BE2C (cell line): ENCODE measurements around the gene CDK10.
A peak's percentile ranks its signal among the peaks of the same experiment; 100 is the strongest.

Experiments used
- DNase-seq: peaks from one replicate; pipeline ENCODE4 v3.0.0-alpha.2; 2020
- H3K27me3 ChIP-seq: fragments of 250-450 bp; sonication (Bioruptor Pico); 2 replicates; pipeline ENCODE4 v1.5.1; 2020; ENCODE audit warnings: mild to moderate bottlenecking
- H3K36me3 ChIP-seq: fragments of 250-450 bp; sonication (Bioruptor Pico); 2 replicates; pipeline ENCODE4 v1.5.1; 2020; ENCODE audit warnings: mild to moderate bottlenecking
- H3K4me1 ChIP-seq: fragments of 250-450 bp; sonication (Bioruptor Pico); 2 replicates; pipeline ENCODE4 v1.5.1; 2020
- H3K4me3 ChIP-seq: 2 replicates; pipeline ENCODE4 v1.5.1; 2011; ENCODE audit warnings: low read depth, low read length
- H3K9me3 ChIP-seq: fragments of 250-450 bp; sonication (Bioruptor Pico); 2 replicates; pipeline ENCODE4 v1.5.1; 2020
- TF ChIP-seq, protein P1 (sequence below): IDR thresholded peaks from 2 replicates; pipeline ENCODE4 v1.5.1; 2012; ENCODE audit warnings: mild to moderate bottlenecking, low read depth, low read length

Gene CDK10

DNA sequence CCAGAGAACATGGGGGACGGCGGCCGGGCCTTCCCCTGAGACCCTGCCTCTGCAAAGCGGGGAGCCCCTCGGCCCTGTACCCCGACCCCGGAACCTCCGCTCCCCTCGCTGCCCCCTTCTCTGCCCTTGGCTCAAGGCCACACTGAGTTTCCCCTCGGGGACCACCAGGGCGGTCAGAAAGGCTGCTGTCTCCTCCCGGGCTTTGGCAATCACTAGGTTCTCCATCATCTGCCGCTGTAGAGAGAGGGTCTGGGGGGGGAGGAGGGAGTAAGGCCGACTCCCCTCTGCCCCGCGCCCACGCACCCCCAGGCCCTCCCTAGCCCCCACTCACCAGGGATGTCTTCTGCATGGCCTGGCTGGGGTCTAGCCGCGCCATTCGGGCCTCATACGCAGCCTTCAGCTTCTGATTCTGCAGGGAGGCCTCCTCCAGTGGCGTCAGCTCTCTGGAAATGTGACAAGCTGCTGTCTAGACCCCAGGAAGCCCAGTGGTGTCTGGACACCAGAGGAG lies 25.8 kb downstream of the CDK10 start:
- no peak for DNase-seq
- Histone ChIP-seq H3K4me3 (peak overlapping the region; percentile 69), H3K4me1 (peaks cover 3% of the 10 kb centered on the region; the same call in 1 of the 2 replicates), H3K36me3 (no peaks in the 10 kb centered on the region; the same call in 1 of the 2 replicates), H3K9me3 (no peaks in the 10 kb centered on the region), H3K27me3 (no peaks in the 10 kb centered on the region)
- TF ChIP-seq, protein P1, sequence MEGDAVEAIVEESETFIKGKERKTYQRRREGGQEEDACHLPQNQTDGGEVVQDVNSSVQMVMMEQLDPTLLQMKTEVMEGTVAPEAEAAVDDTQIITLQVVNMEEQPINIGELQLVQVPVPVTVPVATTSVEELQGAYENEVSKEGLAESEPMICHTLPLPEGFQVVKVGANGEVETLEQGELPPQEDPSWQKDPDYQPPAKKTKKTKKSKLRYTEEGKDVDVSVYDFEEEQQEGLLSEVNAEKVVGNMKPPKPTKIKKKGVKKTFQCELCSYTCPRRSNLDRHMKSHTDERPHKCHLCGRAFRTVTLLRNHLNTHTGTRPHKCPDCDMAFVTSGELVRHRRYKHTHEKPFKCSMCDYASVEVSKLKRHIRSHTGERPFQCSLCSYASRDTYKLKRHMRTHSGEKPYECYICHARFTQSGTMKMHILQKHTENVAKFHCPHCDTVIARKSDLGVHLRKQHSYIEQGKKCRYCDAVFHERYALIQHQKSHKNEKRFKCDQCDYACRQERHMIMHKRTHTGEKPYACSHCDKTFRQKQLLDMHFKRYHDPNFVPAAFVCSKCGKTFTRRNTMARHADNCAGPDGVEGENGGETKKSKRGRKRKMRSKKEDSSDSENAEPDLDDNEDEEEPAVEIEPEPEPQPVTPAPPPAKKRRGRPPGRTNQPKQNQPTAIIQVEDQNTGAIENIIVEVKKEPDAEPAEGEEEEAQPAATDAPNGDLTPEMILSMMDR, result no peak

DNA sequence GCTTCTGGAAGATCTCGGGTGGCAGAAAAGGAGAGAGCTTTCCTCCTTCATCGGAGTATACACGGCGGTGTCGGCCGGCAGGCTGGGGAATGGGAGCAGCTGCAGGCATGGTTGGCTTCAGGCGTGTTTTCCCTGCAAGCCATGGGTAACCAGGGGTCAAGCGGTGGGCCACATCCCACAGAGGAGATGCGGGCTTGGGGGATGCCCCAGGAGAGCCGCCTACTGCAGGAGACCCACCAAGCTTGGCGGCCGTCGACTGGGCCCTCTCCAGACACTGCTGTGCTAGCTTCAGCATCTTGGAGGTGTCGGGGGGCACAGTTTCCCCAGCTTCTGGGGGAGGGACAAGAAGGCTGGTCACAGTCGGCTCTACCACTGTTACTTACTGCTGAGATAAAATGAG lies 30.0 kb downstream of the CDK10 start:
- Histone ChIP-seq H3K4me3 (no peak overlapping the region), H3K9me3 (no peaks in the 10 kb centered on the region), H3K36me3 (no peaks in the 10 kb centered on the region; the same call in 1 of the 2 replicates), H3K4me1 (no peaks in the 10 kb centered on the region), H3K27me3 (no peaks in the 10 kb centered on the region)
- DNase-seq, result no peak
- TF ChIP-seq, protein P1, result no peak

DNA sequence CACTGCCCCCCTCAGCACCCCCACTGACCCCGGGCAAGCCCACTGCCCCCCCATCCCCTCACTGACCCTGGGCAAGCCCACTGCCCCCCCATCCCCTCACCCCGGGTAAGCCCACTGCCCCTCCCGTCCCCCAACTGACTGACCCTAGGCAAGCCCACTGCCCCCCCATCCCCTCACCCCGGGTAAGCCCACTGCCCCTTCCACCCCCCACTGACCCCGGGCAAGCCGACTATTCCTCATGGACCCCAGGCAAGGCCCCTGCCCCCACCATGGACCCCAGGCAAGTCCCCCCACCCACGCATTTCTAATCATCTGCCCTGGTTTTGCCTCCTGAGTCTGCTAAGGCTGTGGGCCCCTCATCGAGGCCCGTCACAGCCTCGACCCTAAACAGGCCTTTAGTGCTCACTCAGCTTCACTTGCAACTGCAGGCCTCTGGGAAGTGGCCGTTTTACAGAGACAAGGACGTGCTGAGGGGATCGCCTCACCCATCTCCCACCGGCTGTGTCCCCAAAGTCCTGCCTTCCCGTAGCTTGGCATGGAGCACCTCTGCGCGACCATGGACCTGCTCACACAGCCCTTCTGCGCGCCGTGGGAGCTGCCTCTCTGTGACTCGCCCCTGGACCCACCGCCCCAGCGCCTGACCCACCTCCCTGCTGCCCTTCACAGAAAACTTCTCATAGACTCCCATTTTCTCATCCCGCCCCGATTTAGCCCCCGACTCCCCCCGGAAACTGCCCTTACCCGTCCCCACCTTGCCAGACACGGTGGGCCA lies 30.6 kb downstream of the CDK10 start:
- Histone ChIP-seq H3K4me1 (no peaks in the 10 kb centered on the region), H3K36me3 (no peaks in the 10 kb centered on the region; the same call in 1 of the 2 replicates), H3K9me3 (no peaks in the 10 kb centered on the region), H3K4me3 (no peak overlapping the region), H3K27me3 (no peaks in the 10 kb centered on the region)
- TF ChIP-seq, protein P1, result no peak
- no peak for DNase-seq

DNA sequence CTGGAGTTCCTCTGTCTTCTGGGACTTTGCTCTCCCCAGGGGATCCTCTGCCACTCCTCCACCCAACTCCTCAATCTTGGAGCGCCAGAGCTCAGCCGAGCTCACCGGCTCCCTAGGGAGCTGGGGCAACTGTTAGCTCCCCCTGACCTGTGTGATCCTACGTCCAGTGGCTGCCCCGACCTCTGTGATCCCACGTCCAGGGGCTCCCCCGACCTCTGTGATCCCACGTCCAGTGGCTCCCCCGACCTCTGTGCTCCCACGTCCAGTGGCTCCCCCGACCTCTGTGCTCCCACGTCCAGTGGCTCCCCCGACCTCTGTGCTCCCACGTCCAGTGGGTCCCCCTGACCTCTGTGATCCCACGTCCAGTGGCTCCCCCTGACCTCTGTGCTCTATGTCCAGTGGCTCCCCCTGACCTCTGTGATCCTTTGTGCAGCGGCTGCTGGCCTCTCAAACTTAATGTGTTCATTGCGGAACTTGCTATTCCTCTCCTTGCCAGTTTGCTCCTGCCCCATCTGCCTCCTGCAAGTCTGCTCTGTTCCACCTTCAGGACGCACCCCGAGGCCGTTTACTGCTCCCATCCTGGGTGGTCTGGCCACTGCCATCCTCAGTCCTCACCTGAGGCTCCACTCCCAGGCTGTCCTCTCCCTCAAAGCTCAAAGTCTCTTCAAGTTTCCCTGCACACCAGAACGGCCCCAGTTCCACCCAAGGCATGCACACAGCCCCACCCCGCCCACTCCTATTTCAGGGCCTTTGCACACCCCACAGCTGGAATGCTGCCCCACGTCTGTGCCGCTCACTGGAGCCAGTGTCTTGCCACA lies 31.4 kb downstream of the CDK10 start:
- TF ChIP-seq, protein P1, result no peak
- H3K4me3 ChIP-seq, result no peak overlapping the region
- H3K4me1 ChIP-seq, result no peaks in the 10 kb centered on the region
- no peaks in the 10 kb centered on the region; the same call in none of the 2 replicates for H3K36me3 ChIP-seq
- no peak for DNase-seq
- no peaks in the 10 kb centered on the region for H3K9me3 ChIP-seq
- no peaks in the 10 kb centered on the region for H3K27me3 ChIP-seq

DNA sequence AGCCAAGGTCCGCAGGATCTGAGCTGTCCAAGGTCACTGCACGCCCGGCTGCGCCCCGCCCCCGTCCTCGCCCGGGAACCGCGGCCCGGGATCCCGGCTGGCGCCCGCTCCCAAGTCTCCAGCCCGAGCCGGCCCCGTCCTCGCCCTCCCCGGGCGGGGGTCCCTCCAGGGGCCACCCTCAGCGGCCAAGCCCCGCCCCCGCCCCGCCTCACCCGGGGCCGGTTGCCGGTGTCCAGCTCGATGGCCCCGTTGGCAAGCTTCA lies 34.0 kb downstream of the CDK10 start:
- DNase-seq, result no peak
- TF ChIP-seq, protein P1, result no peak

More for the DNA sequence above, 34.0 kb downstream of the CDK10 start:
- Histone ChIP-seq H3K9me3 (no peaks in the 10 kb centered on the region), H3K4me1 (peaks cover 6% of the 10 kb centered on the region; the same call in 1 of the 2 replicates), H3K36me3 (peaks cover 17% of the 10 kb centered on the region), H3K27me3 (no peaks in the 10 kb centered on the region), H3K4me3 (peak overlapping the region; percentile 64)
